Smooth muscle cell (in vitro differentiated cells): ENCODE data around the gene ALDH1L1. TPM values are rescaled to one million over a fixed set of nuclear protein-coding genes. Genes with fewer than 3 reads are reported as not detected.

Experiments
- DNase-seq: peaks from one replicate; lab custom pipeline; 2025; ENCODE audit not compliant: unreplicated experiment; lab: John Stamatoyannopoulos, UW
- H2AFZ ChIP-seq: fragments of 200-600 bp; sonication (generic); 2 replicates; pipeline ENCODE4 v1.6.0; 2016; ENCODE audit warnings: antibody characterized with exemption, low read depth, mild to moderate bottlenecking
- H3F3A ChIP-seq: fragments of 200-600 bp; sonication (generic); 2 replicates; pipeline ENCODE4 v1.6.0; 2017; ENCODE audit warnings: antibody characterized with exemption, low read depth
- H3K27ac ChIP-seq: fragments of 200-600 bp; sonication (generic); 2 replicates; pipeline ENCODE4 v1.5.1; 2016; ENCODE audit warnings: low read depth, mild to moderate bottlenecking
- H3K27me3 ChIP-seq: fragments of 200-600 bp; sonication (generic); 2 replicates; pipeline ENCODE4 v1.6.1; 2016; ENCODE audit warnings: low read depth, mild to moderate bottlenecking
- H3K36me3 ChIP-seq: fragments of 200-600 bp; sonication (generic); 2 replicates; pipeline ENCODE4 v1.5.1; 2016; ENCODE audit warnings: low read depth
- H3K4me1 ChIP-seq: fragments of 200-600 bp; sonication (generic); 2 replicates; pipeline ENCODE4 v1.5.1; 2016; ENCODE audit warnings: low read depth
- H3K4me2 ChIP-seq: fragments of 200-600 bp; sonication (generic); 2 replicates; pipeline ENCODE4 v1.6.0; 2016; ENCODE audit warnings: mild to moderate bottlenecking
- H3K4me3 ChIP-seq: fragments of 200-600 bp; sonication (generic); 2 replicates; pipeline ENCODE4 v1.5.1; 2016; ENCODE audit warnings: mild to moderate bottlenecking
- H3K79me2 ChIP-seq: fragments of 200-600 bp; sonication (generic); 2 replicates; pipeline ENCODE4 v1.6.0; 2016; ENCODE audit warnings: low read depth, mild to moderate bottlenecking
- H3K9ac ChIP-seq: fragments of 200-600 bp; sonication (generic); 2 replicates; pipeline ENCODE4 v1.6.0; 2016; ENCODE audit warnings: low read depth
- H3K9me3 ChIP-seq: fragments of 200-600 bp; sonication (generic); replicated peaks from 2 replicates; pipeline ENCODE4 v1.5.1; 2016; ENCODE audit warnings: low read depth
- H4K20me1 ChIP-seq: fragments of 200-600 bp; sonication (generic); 2 replicates; pipeline ENCODE4 v1.6.0; 2016; ENCODE audit warnings: low read depth
- WGBS: methylation state at CpG from one replicate; pipeline ENCODE4 v1.1.7; 2016; ENCODE audit warnings: low lambda C conversion rate; 5-methylcytosine and 5-hydroxymethylcytosine counted together
- polyA plus RNA-seq: library from polyadenylated mRNA; unstranded; fragments of >200 nt; fragmentation: Nextera tagmentation; extraction: Ambion mirVana; gene quantifications from 2 replicates; pipeline ENCODE4 v1.2.1, GENCODE V29; 2016
- total RNA-seq: library from RNA; depleted of rRNA; stranded (reverse); fragments of >200 nt; gene quantifications from 2 replicates; pipeline ENCODE4 v1.2.3, GENCODE V29; 2014
- TF ChIP-seq, protein P1 (sequence below): fragments of 200-600 bp; sonication (generic); IDR thresholded peaks from 2 replicates; pipeline ENCODE4 v1.5.1; 2017; ENCODE audit warnings: borderline replicate concordance, mild to moderate bottlenecking, antibody characterized with exemption; ENCODE audit not compliant: insufficient read depth, poor library complexity, severe bottlenecking

The ALDH1L1 gene
- total and polyA plus RNA-seq, 2 experiments from 2014 or later = 0.48 TPM; not detected in 1

DNA sequence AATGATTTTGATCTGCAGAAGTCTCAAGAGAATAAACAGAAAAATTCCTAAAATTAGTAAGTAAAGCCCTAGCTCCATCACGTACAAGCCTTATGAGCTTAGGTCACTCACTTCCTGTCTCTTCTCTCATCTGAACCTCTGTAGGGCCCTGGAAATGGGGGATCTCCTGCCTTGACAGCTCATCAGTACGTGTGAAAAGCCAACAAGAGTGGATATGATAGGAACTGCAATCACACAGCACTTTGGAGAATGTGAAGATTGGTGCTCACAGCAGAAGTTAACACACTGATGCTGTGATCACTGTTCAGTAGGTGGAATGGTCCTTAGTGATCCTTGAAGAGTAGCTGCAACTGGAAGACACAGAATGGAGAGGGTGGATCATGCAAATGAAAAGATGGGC lies 27.8 kb upstream of the ALDH1L1 start:
- H3K36me3 ChIP-seq = no peaks in the 10 kb centered on the region
- no peak overlapping the region for H3K27ac ChIP-seq
- no peaks in the 10 kb centered on the region for H3K79me2 ChIP-seq
- no peaks in the 10 kb centered on the region for H4K20me1 ChIP-seq
- H3K27me3 ChIP-seq = no peaks in the 10 kb centered on the region
- no peak overlapping the region for H2AFZ ChIP-seq
- H3K4me2 ChIP-seq = no peak overlapping the region
- DNase-seq = no peak
- WGBS = 71% methylated on average over 2 of the region's 2 CpGs
- H3F3A ChIP-seq = no peaks in the 10 kb centered on the region
- H3K9me3 ChIP-seq = no peaks in the 10 kb centered on the region
- no peak overlapping the region for H3K9ac ChIP-seq
- H3K4me3 ChIP-seq = no peak overlapping the region
- TF ChIP-seq, protein P1, sequence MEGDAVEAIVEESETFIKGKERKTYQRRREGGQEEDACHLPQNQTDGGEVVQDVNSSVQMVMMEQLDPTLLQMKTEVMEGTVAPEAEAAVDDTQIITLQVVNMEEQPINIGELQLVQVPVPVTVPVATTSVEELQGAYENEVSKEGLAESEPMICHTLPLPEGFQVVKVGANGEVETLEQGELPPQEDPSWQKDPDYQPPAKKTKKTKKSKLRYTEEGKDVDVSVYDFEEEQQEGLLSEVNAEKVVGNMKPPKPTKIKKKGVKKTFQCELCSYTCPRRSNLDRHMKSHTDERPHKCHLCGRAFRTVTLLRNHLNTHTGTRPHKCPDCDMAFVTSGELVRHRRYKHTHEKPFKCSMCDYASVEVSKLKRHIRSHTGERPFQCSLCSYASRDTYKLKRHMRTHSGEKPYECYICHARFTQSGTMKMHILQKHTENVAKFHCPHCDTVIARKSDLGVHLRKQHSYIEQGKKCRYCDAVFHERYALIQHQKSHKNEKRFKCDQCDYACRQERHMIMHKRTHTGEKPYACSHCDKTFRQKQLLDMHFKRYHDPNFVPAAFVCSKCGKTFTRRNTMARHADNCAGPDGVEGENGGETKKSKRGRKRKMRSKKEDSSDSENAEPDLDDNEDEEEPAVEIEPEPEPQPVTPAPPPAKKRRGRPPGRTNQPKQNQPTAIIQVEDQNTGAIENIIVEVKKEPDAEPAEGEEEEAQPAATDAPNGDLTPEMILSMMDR = no peak
- no peaks in the 10 kb centered on the region for H3K4me1 ChIP-seq

DNA sequence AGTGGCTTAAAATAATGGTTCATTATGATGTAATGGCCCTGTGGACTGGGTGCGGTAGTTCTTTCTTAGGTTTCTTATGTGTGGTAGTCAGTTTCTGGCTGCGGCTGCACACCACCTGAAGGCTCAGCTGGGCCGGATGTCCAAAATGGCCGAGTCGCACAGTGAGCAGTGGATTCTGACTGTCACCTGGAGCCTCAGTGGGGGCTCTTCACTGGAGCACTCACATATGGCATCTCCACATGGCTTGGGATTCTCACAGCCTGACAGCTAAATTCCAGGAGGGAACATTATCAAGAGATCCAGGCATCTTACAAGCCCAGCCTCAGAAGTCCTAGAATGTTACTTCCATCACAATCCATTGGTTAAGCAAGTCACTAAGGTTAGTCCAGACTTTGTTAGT lies 26.8 kb upstream of the ALDH1L1 start:
- no peak overlapping the region for H3K9ac ChIP-seq
- H3K4me3 ChIP-seq = no peak overlapping the region
- H3K4me2 ChIP-seq = no peak overlapping the region
- H3F3A ChIP-seq = no peaks in the 10 kb centered on the region
- H3K27me3 ChIP-seq = no peaks in the 10 kb centered on the region
- TF ChIP-seq, protein P1 = no peak
- no peak overlapping the region for H3K27ac ChIP-seq
- H3K4me1 ChIP-seq = no peaks in the 10 kb centered on the region
- H3K36me3 ChIP-seq = no peaks in the 10 kb centered on the region
- no peak for DNase-seq
- 89% methylated on average over 5 of the region's 5 CpGs for WGBS
- no peaks in the 10 kb centered on the region for H4K20me1 ChIP-seq
- no peak overlapping the region for H2AFZ ChIP-seq
- no peaks in the 10 kb centered on the region for H3K9me3 ChIP-seq
- no peaks in the 10 kb centered on the region for H3K79me2 ChIP-seq

DNA sequence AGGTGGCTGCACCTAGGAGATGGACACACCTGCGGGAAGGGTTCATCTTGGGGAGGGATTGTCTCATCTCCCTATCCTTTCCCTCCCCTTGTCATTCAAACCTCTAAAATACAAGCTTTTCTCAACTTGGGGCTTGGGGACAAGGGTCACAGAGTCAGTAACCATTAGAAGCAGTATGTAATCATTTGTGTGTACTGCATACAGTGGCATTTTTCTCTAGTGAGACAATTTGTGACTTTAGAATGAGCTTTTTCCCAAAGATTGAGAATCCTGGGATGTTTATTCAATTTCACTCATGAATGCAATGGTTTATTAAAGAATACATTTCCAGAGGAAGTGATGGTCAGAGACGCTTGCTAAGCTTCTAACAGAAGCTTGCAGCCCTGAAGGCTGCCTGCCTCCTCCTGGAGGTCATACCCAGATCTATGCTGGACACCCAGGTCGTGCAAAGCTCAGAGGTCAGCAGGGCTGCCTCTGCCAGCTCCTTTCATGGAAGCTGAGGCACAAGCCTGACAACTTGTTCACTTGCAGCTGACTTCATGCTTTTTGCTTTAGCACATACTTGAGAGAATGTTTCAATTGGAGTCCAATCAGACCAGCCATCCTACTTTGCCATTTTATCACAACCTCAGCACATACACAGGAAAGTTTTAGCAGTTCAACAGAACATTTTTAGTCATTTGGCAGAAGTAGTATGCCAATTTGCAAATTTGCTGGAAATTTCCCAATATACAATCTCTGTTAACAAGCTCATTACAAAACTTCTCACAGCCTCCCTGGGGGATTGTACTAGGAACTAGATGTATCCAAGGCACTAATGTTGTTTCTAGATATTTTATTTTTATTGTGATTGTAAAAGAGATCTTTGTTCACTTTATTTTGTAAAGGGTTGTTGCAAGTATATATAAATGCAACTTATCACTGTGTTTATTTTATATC lies 25.6 kb upstream of the ALDH1L1 start:
- TF ChIP-seq, protein P1 = no peak
- Histone ChIP-seq H3K36me3 (no peaks in the 10 kb centered on the region), H3K4me2 (no peak overlapping the region), H3K4me3 (no peak overlapping the region), H3K27ac (no peak overlapping the region), H3K4me1 (no peaks in the 10 kb centered on the region), H3F3A (no peaks in the 10 kb centered on the region), H3K9ac (no peak overlapping the region), H3K79me2 (no peaks in the 10 kb centered on the region), H3K27me3 (no peaks in the 10 kb centered on the region), H2AFZ (no peak overlapping the region), H3K9me3 (no peaks in the 10 kb centered on the region), H4K20me1 (no peaks in the 10 kb centered on the region)
- DNase-seq = no peak
- 72% methylated on average over 3 of the region's 3 CpGs for WGBS

DNA sequence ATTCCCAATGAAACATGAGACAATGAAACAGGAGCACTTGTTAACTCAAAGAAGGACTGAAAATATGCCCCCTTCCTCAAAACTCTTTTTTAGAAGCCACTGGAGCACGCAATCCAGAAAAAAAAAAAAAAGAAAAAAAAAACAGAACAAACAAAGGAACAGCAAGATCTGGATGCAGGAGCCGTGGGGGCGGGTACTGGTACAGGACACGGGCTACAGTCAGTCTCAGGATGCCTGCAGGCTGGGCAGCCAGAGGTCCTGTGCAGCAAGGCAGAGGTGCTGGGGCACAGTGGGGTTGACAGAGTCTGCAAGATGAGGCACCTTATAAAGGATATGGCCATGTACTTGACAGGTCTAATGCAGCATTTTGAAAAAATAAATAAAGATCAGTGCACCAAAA lies 22.3 kb upstream of the ALDH1L1 start:
- Histone ChIP-seq H3K36me3 (no peaks in the 10 kb centered on the region), H3K79me2 (no peaks in the 10 kb centered on the region), H3K4me1 (no peaks in the 10 kb centered on the region), H4K20me1 (no peaks in the 10 kb centered on the region), H3K27me3 (no peaks in the 10 kb centered on the region), H2AFZ (no peak overlapping the region), H3K9me3 (no peaks in the 10 kb centered on the region), H3K9ac (no peak overlapping the region), H3F3A (no peaks in the 10 kb centered on the region), H3K27ac (no peak overlapping the region), H3K4me3 (no peak overlapping the region), H3K4me2 (no peak overlapping the region)
- TF ChIP-seq, protein P1 = no peak
- DNase-seq = no peak
- WGBS = 89% methylated on average over 4 of the region's 4 CpGs
